Right renal pelvis (tissue), 4 donors: ENCODE measurements around the gene CUBN. TPM values are rescaled to one million over a fixed set of nuclear protein-coding genes. Genes with fewer than 3 reads are reported as not detected.

Experiments
- DNase-seq, 4 donors: peaks; one replicate each; pipeline ENCODE4 v3.0.0-alpha.2; 2013; ENCODE audit warnings: low read depth in 4 of 4, low spot score in 3 of 4, missing footprints in 1 of 4
- polyA plus RNA-seq, 4 donors: library from polyadenylated mRNA; unstranded; fragments of 120-200 nt; gene quantifications; one replicate each; pipeline ENCODE4 v1.2.1, GENCODE V29; 2013; ENCODE audit not compliant: insufficient read length in 4 of 4

Gene CUBN
- polyA plus RNA-seq, 4 donors: 165 to 260 (median 180) TPM

DNA sequence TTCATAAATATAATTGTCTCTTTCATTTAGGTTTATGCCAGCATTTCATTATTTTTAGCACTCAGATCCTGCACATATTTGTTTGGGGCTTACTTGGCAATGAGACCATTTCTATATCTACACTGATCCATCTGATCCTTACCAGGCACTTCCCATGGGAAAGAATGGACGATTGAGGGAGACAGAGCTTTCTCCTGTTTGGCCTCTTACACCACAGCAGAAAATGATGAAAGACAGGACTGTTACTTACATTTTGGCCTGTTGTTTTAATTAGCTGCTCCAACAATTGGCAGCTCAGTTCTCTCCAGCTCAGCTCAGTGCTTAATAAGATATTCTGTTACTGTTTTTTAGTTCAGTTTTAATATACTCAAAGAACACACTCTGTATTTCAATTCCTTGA is 234.8 kb downstream of the CUBN start:
- DNase-seq: no peak

DNA sequence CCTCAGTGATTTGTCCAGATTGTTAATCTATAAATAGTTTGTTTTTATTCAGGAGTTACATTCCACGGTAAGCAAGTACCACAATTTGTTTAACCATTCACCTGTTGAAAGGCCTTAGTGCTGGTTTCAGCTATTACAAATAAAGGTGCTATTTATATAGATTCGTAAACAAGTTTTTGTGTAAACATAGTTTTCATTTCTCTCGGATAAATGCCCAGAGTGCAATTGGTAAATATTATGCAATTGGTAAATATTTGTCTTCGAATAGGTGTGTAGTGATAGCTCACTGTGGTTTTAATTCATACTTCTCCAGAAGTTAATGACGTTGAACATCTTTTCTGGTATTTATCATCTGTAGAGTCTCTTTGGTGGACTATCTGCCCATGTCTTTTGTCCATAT is 235.9 kb downstream of the CUBN start:
- DNase-seq: no peak

DNA sequence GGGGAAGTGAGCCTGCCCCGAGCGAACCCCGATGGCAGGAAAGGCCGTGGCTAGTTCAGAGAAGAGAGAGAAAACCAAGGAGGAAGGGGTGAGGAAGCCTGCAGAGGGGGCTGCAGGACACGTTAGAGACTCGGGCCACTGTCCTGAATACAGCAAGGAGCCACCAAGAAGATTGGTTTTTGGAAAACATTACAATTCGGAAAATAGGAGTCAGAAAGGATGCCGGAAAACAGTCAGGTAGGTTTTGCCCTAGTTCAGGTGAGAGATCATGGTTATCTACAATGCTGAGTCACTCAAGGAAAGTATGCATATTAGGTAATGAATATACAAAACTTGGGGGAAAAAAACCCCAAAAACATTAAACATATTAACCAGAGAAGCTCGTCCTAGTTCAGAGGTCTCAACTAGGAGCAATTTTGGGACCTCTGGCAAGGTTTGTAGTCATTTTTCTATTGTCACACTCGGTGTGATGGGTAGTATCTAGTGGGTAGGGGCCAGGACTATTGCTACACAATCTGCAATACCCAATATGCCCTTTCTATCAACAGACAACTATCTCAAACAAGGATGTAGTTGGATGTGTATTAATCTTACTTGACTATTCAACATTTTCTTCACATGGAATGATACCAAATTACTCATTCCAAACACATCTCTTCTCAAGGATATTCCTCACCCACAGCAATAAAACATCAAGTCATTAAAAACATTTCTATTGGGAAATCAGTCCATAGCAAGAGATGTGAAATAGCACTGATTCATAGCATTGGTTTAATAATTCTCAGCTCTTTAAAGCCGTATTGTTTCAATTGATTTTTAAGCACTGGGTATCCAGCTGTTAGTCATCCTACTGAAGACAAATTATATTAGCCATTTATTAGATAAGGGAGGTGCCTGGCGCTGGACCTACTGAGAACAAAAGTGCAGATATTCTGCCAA is 238.0 kb downstream of the CUBN start:
- peak in 2 of 4 donors; percentile 9 to 21 for DNase-seq

DNA sequence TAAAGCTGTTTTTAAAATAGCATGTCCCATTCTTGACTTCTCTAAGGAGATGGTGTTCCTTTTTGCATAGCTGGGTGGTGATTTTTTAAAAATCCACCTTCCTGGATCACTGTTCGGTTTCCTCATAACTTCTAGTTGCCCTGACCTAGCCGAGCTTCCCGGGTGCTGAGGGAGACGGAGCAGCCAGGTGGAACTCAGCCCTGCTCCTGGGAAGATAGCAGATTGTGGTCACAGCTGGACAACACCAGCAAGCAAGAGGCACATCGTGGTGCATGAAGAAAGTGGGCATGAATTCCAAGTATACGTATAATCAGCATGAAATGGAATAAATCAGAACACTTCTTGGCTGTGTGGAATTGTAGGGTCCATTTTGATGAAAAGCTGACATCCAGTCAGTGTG is 238.9 kb downstream of the CUBN start:
- no peak for DNase-seq

DNA sequence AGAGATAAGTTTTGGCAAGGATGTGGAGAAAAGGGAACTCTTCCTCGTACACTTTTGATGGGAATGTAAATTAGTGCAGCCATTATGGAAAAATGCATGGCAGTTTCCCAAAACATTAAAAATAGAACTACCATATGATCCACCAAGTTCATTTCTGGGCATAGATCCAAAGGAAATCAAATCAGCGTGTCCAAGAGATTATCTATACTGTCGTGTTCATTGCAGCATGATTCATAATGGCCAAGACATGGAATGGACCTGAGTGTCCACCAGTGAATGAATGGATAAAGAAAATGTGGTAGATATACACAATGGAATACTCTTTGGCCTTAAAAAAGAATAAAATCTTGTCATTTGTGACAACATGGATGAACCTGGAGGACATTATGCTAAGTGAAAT is 242.0 kb downstream of the CUBN start:
- DNase-seq: no peak

DNA sequence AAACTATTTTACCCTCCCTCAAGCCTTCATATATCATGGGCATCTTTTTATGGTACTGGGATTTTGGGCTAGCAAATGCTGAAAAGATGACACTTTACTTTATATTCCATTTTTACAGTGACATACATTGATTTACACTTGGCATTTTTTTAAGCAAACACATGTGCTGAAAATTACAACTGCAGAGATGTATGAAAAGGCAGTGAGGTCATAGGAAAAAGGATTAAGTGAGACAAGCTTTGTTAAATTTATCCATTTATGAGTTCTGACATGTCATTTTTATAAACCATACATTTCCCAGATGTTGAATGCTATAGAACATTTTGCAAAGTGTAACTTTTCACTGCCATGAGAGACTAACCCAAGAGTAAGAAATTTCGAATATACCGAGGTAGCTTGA is 243.6 kb downstream of the CUBN start:
- DNase-seq: no peak

DNA sequence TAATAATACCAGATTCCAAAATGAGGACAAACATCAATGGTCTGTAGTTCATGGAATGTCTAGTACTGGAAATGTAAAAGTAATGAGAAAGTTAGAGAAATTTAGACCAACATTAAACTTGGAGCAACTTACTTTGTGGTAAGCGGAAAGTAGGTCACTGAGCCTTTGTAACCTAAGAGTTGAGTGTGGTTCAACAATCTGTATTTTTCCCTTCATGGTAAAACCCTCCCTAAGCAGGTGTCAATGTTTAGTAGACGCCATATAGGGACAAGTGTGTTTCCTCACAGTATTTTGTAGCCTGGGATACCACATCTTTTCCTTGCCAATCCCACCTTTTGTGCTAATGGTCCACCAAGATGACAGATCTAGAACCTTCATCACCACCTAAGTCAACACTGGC is 245.1 kb downstream of the CUBN start:
- no peak for DNase-seq

DNA sequence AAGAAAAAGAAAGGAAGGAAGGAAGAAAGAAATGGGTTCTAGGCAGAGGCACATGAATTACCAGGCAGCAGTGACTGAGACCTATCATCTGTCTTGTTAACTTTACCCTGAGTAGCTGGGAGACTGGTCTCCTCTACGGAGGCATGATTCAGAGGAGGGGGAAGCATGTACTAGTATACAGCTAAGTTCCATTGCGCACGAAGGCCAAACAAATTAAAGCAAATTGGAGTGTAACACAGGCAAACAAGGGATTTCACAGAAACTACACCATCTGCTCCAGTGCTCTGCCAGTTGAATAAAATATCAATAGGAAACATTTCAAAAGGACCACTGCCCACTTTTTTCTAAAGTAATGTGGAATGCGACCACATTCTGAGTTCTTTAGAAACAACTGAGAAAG is 246.5 kb downstream of the CUBN start:
- no peak for DNase-seq

DNA sequence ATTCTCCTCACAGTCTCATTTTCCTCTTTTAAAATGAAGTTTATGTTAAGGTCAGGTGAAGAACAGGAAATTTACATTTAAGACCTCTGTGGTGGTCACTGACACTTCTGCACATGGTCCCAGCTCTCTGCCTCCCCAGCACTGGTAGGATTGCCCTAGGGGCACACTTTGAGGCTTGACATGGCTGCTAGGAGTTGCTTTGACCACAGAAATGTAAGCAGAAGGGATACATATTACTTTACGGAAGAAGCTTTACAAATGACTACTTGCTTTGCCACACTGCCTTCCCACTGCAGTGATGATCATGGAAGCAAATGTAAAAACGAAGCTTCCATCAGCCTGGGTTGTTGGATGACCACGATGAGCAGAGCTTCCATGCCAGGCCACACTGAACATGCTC is 259.3 kb downstream of the CUBN start:
- DNase-seq: no peak

DNA sequence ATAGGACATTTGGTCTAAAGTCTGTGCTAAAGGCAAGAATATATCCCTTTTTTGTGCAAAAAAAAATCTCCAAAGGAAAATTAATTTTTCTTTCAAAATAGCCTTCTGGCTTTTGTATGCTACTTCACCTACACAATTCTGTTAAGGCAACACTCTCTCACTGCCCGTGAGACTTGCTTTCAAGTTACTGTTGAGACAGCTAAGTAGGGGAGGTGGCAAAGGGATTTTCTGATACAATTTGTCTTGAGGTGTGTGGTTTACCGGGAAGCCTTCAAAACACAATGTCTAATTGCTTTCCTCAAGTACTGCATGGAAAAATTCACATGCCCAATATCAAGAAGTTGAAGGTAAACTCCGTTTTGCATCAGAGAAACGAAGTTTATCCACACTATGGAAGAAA is 261.6 kb downstream of the CUBN start:
- DNase-seq: no peak

DNA sequence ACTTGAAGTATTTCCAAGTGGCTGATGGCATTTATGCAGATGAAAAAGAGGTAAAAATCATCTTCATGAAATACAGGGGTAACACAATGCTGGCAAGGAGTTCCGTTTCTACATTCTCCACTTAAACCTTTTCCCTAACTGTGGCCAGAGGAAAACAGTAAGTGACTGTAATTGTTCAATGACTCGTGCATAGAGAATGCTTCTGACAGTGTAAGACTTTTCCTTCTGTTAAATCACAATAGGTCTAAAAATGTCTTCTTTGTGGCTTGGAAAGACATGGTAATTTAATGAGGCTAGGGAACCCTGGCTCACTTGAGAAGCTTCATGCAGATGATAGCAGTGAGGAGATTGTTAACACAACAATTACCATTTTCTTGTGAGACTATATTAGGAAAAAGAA is 262.1 kb downstream of the CUBN start:
- no peak for DNase-seq

DNA sequence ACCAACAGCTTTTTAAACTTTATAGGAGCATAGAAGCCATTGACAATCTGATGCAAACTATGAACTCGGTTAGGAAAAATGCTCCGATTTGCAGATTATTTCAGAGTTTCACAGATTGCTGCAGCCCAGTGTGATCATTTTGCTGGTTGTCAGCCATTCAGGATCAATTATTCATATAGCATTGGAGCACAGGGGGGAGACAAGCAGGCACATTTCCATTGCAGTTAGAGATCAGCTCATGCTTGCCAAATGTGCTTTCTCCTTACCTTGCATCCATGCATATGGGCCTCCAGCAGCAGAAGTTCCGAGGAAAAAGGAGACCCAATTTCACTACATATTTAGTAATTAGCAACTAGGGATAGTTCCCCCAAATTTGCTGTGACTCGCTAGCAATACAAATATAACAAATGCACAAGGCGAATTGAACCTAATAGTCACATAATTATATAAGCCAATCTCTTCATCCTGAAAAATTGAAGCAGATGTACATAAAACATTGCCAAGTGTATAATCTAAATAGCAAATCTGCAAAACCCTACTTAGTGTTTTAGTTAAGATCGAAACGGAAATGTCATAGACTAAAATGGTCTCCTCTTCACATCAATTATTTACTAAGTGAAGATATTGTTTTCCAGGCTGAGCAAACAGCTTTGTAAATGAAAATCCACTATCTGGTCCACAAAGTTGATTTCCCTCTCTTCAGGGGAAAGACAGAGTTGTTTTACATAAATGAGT is 262.9 kb downstream of the CUBN start:
- no peak for DNase-seq

DNA sequence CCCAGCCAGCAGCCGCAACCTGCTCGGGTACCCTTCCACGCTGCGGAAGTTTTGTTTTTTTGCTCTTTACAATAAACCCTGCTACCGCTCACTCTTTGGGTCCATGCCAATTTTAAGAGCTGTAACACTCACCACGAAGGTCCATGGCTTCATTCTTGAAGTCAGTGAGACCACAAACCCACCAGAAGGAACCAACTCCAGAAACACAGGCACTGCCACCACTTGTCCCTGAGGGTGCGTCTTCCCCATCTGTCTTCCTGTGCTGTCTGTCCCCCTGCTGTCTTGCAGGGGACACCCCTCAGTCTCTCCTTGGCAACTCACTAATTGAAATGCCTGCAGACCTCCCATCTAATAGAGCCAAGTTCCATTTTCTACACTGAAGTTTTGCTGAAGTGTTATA is 263.8 kb downstream of the CUBN start:
- DNase-seq: no peak

DNA sequence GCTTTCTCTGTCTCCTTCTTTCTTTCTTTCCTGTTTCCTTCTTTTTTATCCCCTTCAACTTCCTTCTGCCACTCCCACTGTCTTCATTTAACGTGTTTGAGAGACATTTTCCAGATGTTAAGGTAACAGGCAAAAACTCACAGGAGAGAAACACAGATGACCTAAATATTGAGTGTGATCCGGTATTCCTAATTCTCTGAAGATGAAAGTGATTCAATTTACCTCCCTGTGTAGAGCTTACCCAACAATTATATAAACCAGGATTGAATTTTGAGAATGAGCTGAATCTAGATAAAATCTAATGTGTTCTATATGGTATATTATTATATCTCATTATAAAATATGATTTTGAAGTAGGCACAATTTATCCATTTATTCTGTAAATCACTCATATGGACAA is 265.8 kb downstream of the CUBN start:
- no peak for DNase-seq

DNA sequence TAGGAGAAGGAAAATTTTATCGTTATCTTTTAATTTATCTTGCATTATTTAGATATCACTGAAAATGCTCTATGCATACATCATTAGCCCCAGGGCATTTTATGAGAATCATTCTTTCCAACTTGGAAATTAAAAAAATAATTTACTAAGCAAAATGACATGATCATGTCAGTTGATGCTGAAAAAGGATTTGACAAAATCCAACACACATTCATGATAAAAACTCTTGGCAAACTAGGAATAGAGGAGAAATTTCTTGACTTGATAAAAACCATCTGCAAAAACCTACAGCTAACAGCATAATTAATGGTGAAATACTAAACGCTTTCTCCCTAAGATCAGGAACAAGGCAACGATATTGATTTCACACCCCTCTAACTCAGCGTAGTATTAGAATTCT is 272.2 kb downstream of the CUBN start:
- DNase-seq: no peak

DNA sequence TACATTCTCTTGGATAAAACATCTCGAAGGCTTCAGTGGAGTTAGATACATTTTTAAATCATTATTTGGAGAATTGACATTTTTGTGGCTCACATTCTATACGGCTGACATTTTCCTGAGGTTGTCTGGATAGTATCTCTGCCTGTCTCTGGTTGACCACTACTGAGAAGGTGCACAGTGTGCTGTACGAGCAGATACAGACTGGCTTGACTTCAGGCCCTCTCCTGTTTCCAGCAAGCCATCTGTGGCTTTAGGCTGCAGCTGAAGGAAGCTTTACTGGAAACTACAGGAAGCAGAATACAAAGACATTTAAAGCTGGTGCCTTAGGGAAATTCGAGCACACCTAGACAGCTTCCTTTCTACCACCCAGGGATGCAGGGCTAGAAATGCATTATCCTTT is 273.0 kb downstream of the CUBN start:
- no peak for DNase-seq

DNA sequence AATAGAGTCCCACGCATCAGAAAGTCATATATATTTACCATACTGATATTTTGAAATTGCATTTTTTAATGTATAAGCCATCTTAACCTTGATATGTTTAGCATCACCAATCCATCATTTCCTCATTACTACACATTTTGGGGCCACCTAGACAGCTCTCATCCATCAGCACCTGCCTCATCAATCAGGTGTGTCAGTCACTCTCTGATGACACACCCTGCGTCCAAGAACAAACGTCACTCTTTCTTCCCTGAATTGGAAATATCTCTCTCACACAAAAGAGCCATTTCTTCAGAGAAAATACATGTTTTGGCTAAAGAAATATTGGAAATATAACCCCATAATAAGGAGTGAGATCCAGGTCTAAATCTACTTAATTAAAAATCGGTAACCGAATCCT is 273.5 kb downstream of the CUBN start:
- DNase-seq: no peak

DNA sequence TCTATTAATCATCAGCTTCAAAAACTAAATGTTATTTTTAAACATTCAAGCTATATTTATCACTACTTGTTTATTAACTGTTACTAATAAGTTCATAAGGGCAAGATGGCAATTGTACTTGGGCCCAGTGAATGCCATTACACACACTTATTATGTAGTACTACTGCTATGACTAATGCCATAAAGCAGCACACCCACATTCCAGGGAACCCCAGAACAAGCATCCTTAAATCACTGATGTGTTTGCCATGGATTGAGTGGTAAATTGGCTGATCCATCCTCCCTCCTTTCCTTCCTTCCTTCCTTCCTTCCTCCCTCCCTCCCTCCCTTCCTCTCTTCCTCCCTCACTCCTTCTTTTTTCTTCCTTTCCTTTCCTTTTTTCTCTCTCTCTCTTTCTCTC is 275.0 kb downstream of the CUBN start:
- DNase-seq: no peak

DNA sequence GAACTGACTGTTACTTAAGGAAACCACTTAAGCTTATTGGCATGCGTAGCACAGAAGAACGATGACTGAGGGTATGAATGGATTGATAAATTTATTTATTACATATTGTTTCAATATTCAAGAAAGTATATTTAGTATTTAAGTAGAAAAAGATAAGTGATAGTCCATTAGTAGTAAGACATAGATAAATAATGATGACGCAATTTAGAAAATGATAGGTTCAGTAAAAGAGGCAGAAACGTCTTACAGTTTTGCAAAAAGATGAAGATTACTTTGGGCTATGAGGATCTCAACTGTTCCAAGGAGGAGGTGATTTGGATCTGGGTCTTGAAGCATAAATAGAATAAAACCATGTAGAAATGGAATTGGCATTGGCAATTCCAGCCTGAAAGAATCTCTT is 275.8 kb downstream of the CUBN start:
- no peak for DNase-seq

DNA sequence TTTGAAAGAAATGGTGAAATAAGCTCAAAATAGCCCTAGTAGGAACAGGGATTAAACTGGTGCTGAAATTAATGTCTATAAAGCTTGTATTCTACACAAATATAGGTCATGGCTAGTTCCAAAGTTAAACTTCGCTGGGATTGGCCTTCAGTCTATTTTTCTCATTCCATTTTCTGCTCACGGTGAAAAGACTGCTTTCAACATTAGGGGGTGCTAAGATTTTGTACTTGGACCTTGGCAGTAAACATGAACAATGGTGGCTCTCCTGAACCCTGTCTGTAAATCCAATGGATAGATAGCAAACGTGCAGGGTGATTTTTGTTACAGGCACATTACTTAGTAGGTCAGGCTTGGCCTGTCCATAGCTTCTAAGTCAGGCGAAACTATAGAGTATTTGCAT is 276.4 kb downstream of the CUBN start:
- DNase-seq: peak in 3 of 4 donors; percentile 19 to 23 (median 22)

DNA sequence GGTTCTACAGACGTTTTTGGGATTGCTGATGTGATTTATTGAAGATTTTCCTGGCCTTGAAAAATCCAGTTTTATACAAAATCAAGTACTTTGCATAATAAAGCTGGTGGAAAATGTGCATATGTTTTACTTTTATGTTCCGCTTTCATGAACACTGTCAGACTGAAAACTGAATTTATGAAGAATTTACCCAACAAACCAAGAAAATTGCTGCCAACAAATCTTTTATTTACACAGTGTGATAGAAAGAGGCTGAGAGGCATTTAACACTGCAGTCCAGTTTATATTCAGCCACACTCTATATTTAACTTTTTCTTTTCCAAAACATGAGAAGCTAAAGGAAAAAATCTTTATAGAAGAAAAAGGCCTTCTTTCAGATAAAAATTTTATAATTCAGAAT is 277.0 kb downstream of the CUBN start:
- DNase-seq: no peak

DNA sequence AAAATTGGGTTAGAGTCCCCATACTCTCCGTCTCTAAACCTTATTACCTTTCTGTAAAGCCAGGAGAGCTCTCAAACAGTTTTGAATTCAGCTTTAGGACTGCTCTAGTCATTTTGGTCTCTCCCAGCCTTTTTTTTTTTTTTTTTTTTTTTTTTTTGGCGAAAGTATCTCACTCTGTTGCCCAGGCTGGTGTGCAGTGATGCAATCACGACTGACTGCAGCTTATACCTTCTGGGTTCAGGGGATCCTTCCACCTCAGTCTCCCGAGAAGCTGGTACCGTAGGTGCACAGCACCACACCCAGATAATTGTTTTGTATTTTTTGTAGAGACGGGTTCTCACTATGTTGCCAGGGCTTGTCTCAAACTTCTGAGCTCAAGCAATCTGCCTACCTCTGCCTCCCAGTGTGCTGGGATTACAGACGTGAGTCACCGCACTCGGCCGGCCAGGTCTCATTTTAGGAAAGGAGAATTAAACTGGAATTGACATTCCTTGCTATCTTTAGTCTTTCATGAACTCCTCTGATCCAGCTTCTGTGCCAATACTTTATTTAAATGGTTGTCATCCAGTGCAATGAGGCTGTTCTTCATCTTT is 281.0 kb downstream of the CUBN start:
- DNase-seq: no peak
